Adrenal gland (tissue), 5 donors: ENCODE results near the gene MLKL.

Source experiments
- CTCF ChIP-seq, 6 experiments: fragments of 450-650 bp in 4 of 6; fragments of 200-600 bp in 2 of 6; sonication (generic) in 1 of 6; IDR thresholded peaks; 1 replicate in 5 of 6; 2 replicates in 1 of 6; pipeline versions ENCODE4 v1.5.1 to v1.8.0; 2016 to 2021; ENCODE audit warnings: antibody characterized with exemption in 6 of 6, mild to moderate bottlenecking in 2 of 6, moderate library complexity in 1 of 6
- POLR2A ChIP-seq, 2 donors: fragments of 450-650 bp; IDR thresholded peaks; one replicate each; pipeline ENCODE4 v1.6.1; 2017; ENCODE audit warnings: antibody characterized with exemption in 2 of 2, mild to moderate bottlenecking in 2 of 2, moderate library complexity in 1 of 2
- donor health status: DM: no; HTN: no; CAD: no.

GRCh38 chr16:74736531-74737157 lies 36.0 kb upstream of the MLKL start:
- no peak for TF ChIP-seq CTCF (IDR thresholded peaks at IDR 0.05)
- TF ChIP-seq POLR2A (IDR thresholded peaks at IDR 0.05): no peak
